ENCODE data around the gene SDR9C7.
"Not testable (repeated sequence)": the region's sequence is repeated elsewhere in the genome, so short reads cannot be mapped to it uniquely, and the experiment has no call there.

Gene SDR9C7

GRCh38 chr12:56943878-56944277 is 9.7 kb upstream of the SDR9C7 start:
- Histone ChIP-seq H3K4me2 (ENCODE audit: insufficient read depth, low read length, poor library complexity, severe bottlenecking) (no peak overlapping the region), H2AFZ (ENCODE audit: low read length) (no peak overlapping the region), H4K91ac (ENCODE audit: low read depth, low read length, poor library complexity) (no peak overlapping the region), H3K4me3 (ENCODE audit: low read length in 2 of 2) (no peak overlapping the region), H2BK15ac (ENCODE audit: low read length) (no peak overlapping the region), H3K36me3 (replicated peaks in 1 of 2; ENCODE audit: control insufficient read depth in 2 of 2, insufficient read depth in 2 of 2, low read length in 2 of 2) (peaks cover 0 to 3% of the 10 kb centered on the region in 2 donors), H3K4me1 (ENCODE audit: control insufficient read depth in 2 of 2, insufficient read depth in 1 of 2, low read depth in 1 of 2, low read length in 2 of 2) (no peaks in the 10 kb centered on the region), H2BK12ac (ENCODE audit: low read length) (no peak overlapping the region), H3K4ac (ENCODE audit: low read length) (no peak overlapping the region), H3K9me3 (replicated peaks in 1 of 2; ENCODE audit: control insufficient read depth in 2 of 2, insufficient read depth in 1 of 2, low read depth in 1 of 2, low read length in 2 of 2) (peaks cover 4 to 5% of the 10 kb centered on the region in 2 donors), H3K9ac (ENCODE audit: low read depth, low read length, poor library complexity) (no peak overlapping the region), H2BK5ac (ENCODE audit: low read length) (no peak overlapping the region), H3K18ac (ENCODE audit: low read length) (no peak overlapping the region), H3K79me1 (ENCODE audit: low read depth, low read length) (no peaks in the 10 kb centered on the region), H2BK120ac (ENCODE audit: low read depth, low read length) (no peak overlapping the region), H3K14ac (ENCODE audit: low read length) (no peak overlapping the region), H3K27ac (replicated peaks; ENCODE audit: low read length) (no peak overlapping the region), H3K23ac (ENCODE audit: low read depth, low read length, poor library complexity) (no peak overlapping the region), H3K27me3 (ENCODE audit: control insufficient read depth in 3 of 3, insufficient read depth in 3 of 3, low read depth in 1 of 3, low read length in 3 of 3) (peaks cover 0 to 4% (median 0%) of the 10 kb centered on the region in 3 experiments), H2AK5ac (ENCODE audit: low read depth, low read length) (no peak overlapping the region), H4K8ac (ENCODE audit: low read depth, low read length) (no peak overlapping the region)
- no CpG with 5 or more reads among the region's 4 CpGs for WGBS, 2 donors (ENCODE audit: extremely low coverage in 2 of 2, insufficient read length in 2 of 2, insufficient replicate concordance in 1 of 2)
- DNase-seq (ENCODE audit: low spot score): no peak

GRCh38 chr12:56943374-56943773 is 9.2 kb upstream of the SDR9C7 start:
- not testable (repeated sequence) for H3K9me3 ChIP-seq (replicated peaks in 1 of 2; ENCODE audit: control insufficient read depth in 2 of 2, insufficient read depth in 1 of 2, low read depth in 1 of 2, low read length in 2 of 2); H3K4ac ChIP-seq (ENCODE audit: low read length); H3K4me1 ChIP-seq (ENCODE audit: control insufficient read depth in 2 of 2, insufficient read depth in 1 of 2, low read depth in 1 of 2, low read length in 2 of 2); H4K8ac ChIP-seq (ENCODE audit: low read depth, low read length); H3K23ac ChIP-seq (ENCODE audit: low read depth, low read length, poor library complexity); DNase-seq (ENCODE audit: low spot score); H2BK15ac ChIP-seq (ENCODE audit: low read length); H3K4me2 ChIP-seq (ENCODE audit: insufficient read depth, low read length, poor library complexity, severe bottlenecking); H3K27ac ChIP-seq (replicated peaks; ENCODE audit: low read length); H2AFZ ChIP-seq (ENCODE audit: low read length); H2AK5ac ChIP-seq (ENCODE audit: low read depth, low read length); H3K79me1 ChIP-seq (ENCODE audit: low read depth, low read length); H2BK12ac ChIP-seq (ENCODE audit: low read length); H4K91ac ChIP-seq (ENCODE audit: low read depth, low read length, poor library complexity); H3K14ac ChIP-seq (ENCODE audit: low read length); H3K4me3 ChIP-seq (ENCODE audit: low read length in 2 of 2); H3K9ac ChIP-seq (ENCODE audit: low read depth, low read length, poor library complexity); H3K27me3 ChIP-seq (ENCODE audit: control insufficient read depth in 3 of 3, insufficient read depth in 3 of 3, low read depth in 1 of 3, low read length in 3 of 3); H3K18ac ChIP-seq (ENCODE audit: low read length); H2BK120ac ChIP-seq (ENCODE audit: low read depth, low read length); H2BK5ac ChIP-seq (ENCODE audit: low read length); H3K36me3 ChIP-seq (replicated peaks in 1 of 2; ENCODE audit: control insufficient read depth in 2 of 2, insufficient read depth in 2 of 2, low read length in 2 of 2)
- no CpG with 5 or more reads among the region's 1 CpG for WGBS, 2 donors (ENCODE audit: extremely low coverage in 2 of 2, insufficient read length in 2 of 2, insufficient replicate concordance in 1 of 2)

GRCh38 chr12:56941299-56942017 is 7.2 kb upstream of the SDR9C7 start:
- Histone ChIP-seq H2BK12ac (ENCODE audit: low read length) (no peak overlapping the region), H2BK5ac (ENCODE audit: low read length) (no peak overlapping the region), H3K14ac (ENCODE audit: low read length) (peak overlapping the region; percentile 90), H2BK120ac (ENCODE audit: low read depth, low read length) (no peak overlapping the region), H4K91ac (ENCODE audit: low read depth, low read length, poor library complexity) (no peak overlapping the region), H2AK5ac (ENCODE audit: low read depth, low read length) (no peak overlapping the region), H3K27me3 (ENCODE audit: control insufficient read depth in 3 of 3, insufficient read depth in 3 of 3, low read depth in 1 of 3, low read length in 3 of 3) (peaks cover 0 to 4% (median 0%) of the 10 kb centered on the region in 3 experiments), H2BK15ac (ENCODE audit: low read length) (no peak overlapping the region), H3K4me2 (ENCODE audit: insufficient read depth, low read length, poor library complexity, severe bottlenecking) (no peak overlapping the region), H3K9me3 (replicated peaks in 1 of 2; ENCODE audit: control insufficient read depth in 2 of 2, insufficient read depth in 1 of 2, low read depth in 1 of 2, low read length in 2 of 2) (peaks cover 0 to 4% of the 10 kb centered on the region in 2 donors), H3K4ac (ENCODE audit: low read length) (no peak overlapping the region), H3K27ac (replicated peaks; ENCODE audit: low read length) (no peak overlapping the region), H3K9ac (ENCODE audit: low read depth, low read length, poor library complexity) (no peak overlapping the region), H3K23ac (ENCODE audit: low read depth, low read length, poor library complexity) (peak overlapping the region; percentile 10), H3K79me1 (ENCODE audit: low read depth, low read length) (no peaks in the 10 kb centered on the region), H3K4me1 (ENCODE audit: control insufficient read depth in 2 of 2, insufficient read depth in 1 of 2, low read depth in 1 of 2, low read length in 2 of 2) (no peaks in the 10 kb centered on the region), H3K36me3 (replicated peaks in 1 of 2; ENCODE audit: control insufficient read depth in 2 of 2, insufficient read depth in 2 of 2, low read length in 2 of 2) (no peaks in the 10 kb centered on the region), H4K8ac (ENCODE audit: low read depth, low read length) (no peak overlapping the region), H3K18ac (ENCODE audit: low read length) (no peak overlapping the region), H3K4me3 (ENCODE audit: low read length in 2 of 2) (no peak overlapping the region), H2AFZ (ENCODE audit: low read length) (peak overlapping the region; percentile 17)
- no CpG with 5 or more reads among the region's 3 CpGs for WGBS, 2 donors (ENCODE audit: extremely low coverage in 2 of 2, insufficient read length in 2 of 2, insufficient replicate concordance in 1 of 2)
- no peak for DNase-seq (ENCODE audit: low spot score)

- not testable (repeated sequence) for H3K27me3 ChIP-seq (ENCODE audit: control insufficient read depth in 3 of 3, insufficient read depth in 3 of 3, low read depth in 1 of 3, low read length in 3 of 3); H3K36me3 ChIP-seq (replicated peaks in 1 of 2; ENCODE audit: control insufficient read depth in 2 of 2, insufficient read depth in 2 of 2, low read length in 2 of 2); H3K4ac ChIP-seq (ENCODE audit: low read length); H3K14ac ChIP-seq (ENCODE audit: low read length); H4K91ac ChIP-seq (ENCODE audit: low read depth, low read length, poor library complexity); H3K4me2 ChIP-seq (ENCODE audit: insufficient read depth, low read length, poor library complexity, severe bottlenecking); H2AK5ac ChIP-seq (ENCODE audit: low read depth, low read length); H3K27ac ChIP-seq (replicated peaks; ENCODE audit: low read length); H3K23ac ChIP-seq (ENCODE audit: low read depth, low read length, poor library complexity); H3K9ac ChIP-seq (ENCODE audit: low read depth, low read length, poor library complexity); DNase-seq (ENCODE audit: low spot score); H2AFZ ChIP-seq (ENCODE audit: low read length); H3K4me1 ChIP-seq (ENCODE audit: control insufficient read depth in 2 of 2, insufficient read depth in 1 of 2, low read depth in 1 of 2, low read length in 2 of 2); H3K18ac ChIP-seq (ENCODE audit: low read length); H3K9me3 ChIP-seq (replicated peaks in 1 of 2; ENCODE audit: control insufficient read depth in 2 of 2, insufficient read depth in 1 of 2, low read depth in 1 of 2, low read length in 2 of 2); H2BK5ac ChIP-seq (ENCODE audit: low read length); H3K4me3 ChIP-seq (ENCODE audit: low read length in 2 of 2); H2BK12ac ChIP-seq (ENCODE audit: low read length); H4K8ac ChIP-seq (ENCODE audit: low read depth, low read length); H2BK120ac ChIP-seq (ENCODE audit: low read depth, low read length); H2BK15ac ChIP-seq (ENCODE audit: low read length); H3K79me1 ChIP-seq (ENCODE audit: low read depth, low read length)
- no CpG with 5 or more reads among the region's 4 CpGs for WGBS, 2 donors (ENCODE audit: extremely low coverage in 2 of 2, insufficient read length in 2 of 2, insufficient replicate concordance in 1 of 2)
Observed at GRCh38 chr12:56940942-56941298, 6.7 kb upstream of the SDR9C7 start.

Measured in neuronal stem cell (in vitro differentiated cells).